Endothelial cell of umbilical vein (primary cell): ENCODE data around the gene MEGF11. TPM values are rescaled to one million over a fixed set of nuclear protein-coding genes. Genes with fewer than 3 reads are reported as not detected.

Experiments
- BruUV-seq: library from RNA; stranded (reverse); fragments of 400-500 nt; replicated peaks from 2 replicates; lab custom pipeline; 2021; lab: Mats Ljungman, UMichigan
- CTCF ChIA-PET: fragments of 300-600, 350-600 bp; sonication (Branson Sonifier 250); formaldehyde crosslinking; loops from one replicate; lab custom pipeline; 2021; ENCODE audit warnings: antibody characterized with exemption, inconsistent platforms; lab: Charles Lee
- POLR2A ChIA-PET: fragments of 300-600, 350-600 bp; sonication (Branson Sonifier 250); formaldehyde crosslinking; loops from one replicate; lab custom pipeline; 2021; ENCODE audit warnings: antibody characterized with exemption, inconsistent platforms; lab: Charles Lee
- DNase-seq: peaks from one replicate; pipeline ENCODE4 v3.0.0-alpha.2; 2011; ENCODE audit warnings: low read depth, low spot score
- FAIRE-seq: peaks from 2 replicates; lab custom pipeline; 2011; peaks lifted over from hg19 to GRCh38; lab: Jason Lieb, UNC
- H2AFZ ChIP-seq: 2 replicates; pipeline ENCODE4 v1.6.0; 2012; ENCODE audit warnings: low read depth, low read length, control low read depth, inconsistent platforms
- H3K27ac ChIP-seq: 2 replicates; pipeline ENCODE4 v1.5.1; 2011; ENCODE audit warnings: low read depth, mild to moderate bottlenecking, control low read depth, low read length, moderate library complexity; ENCODE audit not compliant: insufficient read depth
- H3K27me3 ChIP-seq, 2 experiments: 2 replicates each; pipeline versions ENCODE4 v1.6.0 to v1.6.1; 2011; ENCODE audit warnings: low read length in 2 of 2, mixed read lengths in 1 of 2; ENCODE audit not compliant: control insufficient read depth in 2 of 2, insufficient read depth in 2 of 2
- H3K36me3 ChIP-seq, 2 experiments: 2 replicates in 1 of 2; 3 replicates in 1 of 2; pipeline ENCODE4 v1.5.1; 2011; ENCODE audit warnings: low read length in 2 of 2, mild to moderate bottlenecking in 1 of 2, moderate library complexity in 1 of 2; ENCODE audit not compliant: control insufficient read depth in 2 of 2, insufficient read depth in 2 of 2; ENCODE audit errors: extremely low read depth in 1 of 2
- H3K4me1 ChIP-seq: 3 replicates; pipeline ENCODE4 v1.5.1; 2011; ENCODE audit warnings: mild to moderate bottlenecking, low read length; ENCODE audit not compliant: control insufficient read depth, insufficient read depth; ENCODE audit errors: extremely low read depth
- H3K4me2 ChIP-seq: 2 replicates; pipeline ENCODE4 v1.6.1; 2011; ENCODE audit warnings: low read length, control low read depth, mixed read lengths; ENCODE audit not compliant: insufficient read depth
- H3K4me3 ChIP-seq, 3 experiments: fragments of 200-600 bp in 1 of 3; sonication (generic), shearing (Covaris generic) in 1 of 3; replicated peaks in 1 of 3; 2 replicates each; pipeline ENCODE4 v1.5.1; 2011 to 2016; ENCODE audit warnings: control low read depth in 3 of 3, low read length in 3 of 3, mild to moderate bottlenecking in 2 of 3, inconsistent platforms in 1 of 3, low read depth in 1 of 3, moderate library complexity in 1 of 3; ENCODE audit not compliant: insufficient read depth in 1 of 3
- H3K79me2 ChIP-seq: 2 replicates; pipeline ENCODE4 v1.6.0; 2012; ENCODE audit warnings: low read length, inconsistent platforms; ENCODE audit not compliant: control insufficient read depth, insufficient read depth
- H3K9ac ChIP-seq: replicated peaks from 2 replicates; pipeline ENCODE3; 2011; ENCODE audit warnings: low read length, control low read depth; ENCODE audit not compliant: insufficient read depth; ENCODE audit errors: extremely low read depth
- H3K9me1 ChIP-seq: replicated peaks from 3 replicates; pipeline ENCODE4 v1.6.0; 2011; ENCODE audit warnings: mild to moderate bottlenecking, low read length; ENCODE audit not compliant: control insufficient read depth, insufficient read depth; ENCODE audit errors: extremely low read depth
- H3K9me3 ChIP-seq: replicated peaks from 2 replicates; pipeline ENCODE4 v1.5.1; 2012; ENCODE audit warnings: low read length, inconsistent platforms; ENCODE audit not compliant: control insufficient read depth, insufficient read depth
- H4K20me1 ChIP-seq: replicated peaks from 2 replicates; pipeline ENCODE3; 2011; ENCODE audit warnings: mild to moderate bottlenecking, low read length; ENCODE audit not compliant: control insufficient read depth, insufficient read depth; ENCODE audit errors: extremely low read depth
- CTCF ChIP-seq, 2 donors: IDR thresholded peaks; 1 replicate in 1 of 2; 2 replicates in 1 of 2; pipeline ENCODE4 v1.5.1; 2011; ENCODE audit warnings: low read length in 2 of 2, mild to moderate bottlenecking in 2 of 2, moderate library complexity in 2 of 2, control low read depth in 1 of 2, inconsistent platforms in 1 of 2, low read depth in 1 of 2; ENCODE audit not compliant: insufficient read depth in 1 of 2; ENCODE audit errors: extremely low read depth in 1 of 2
- EZH2 ChIP-seq: IDR thresholded peaks from 2 replicates; pipeline ENCODE4 v1.6.1; 2012; ENCODE audit warnings: borderline replicate concordance, low read depth, mild to moderate bottlenecking, moderate library complexity, low read length, inconsistent platforms; ENCODE audit not compliant: severe bottlenecking
- FOS ChIP-seq: IDR thresholded peaks from 2 replicates; pipeline ENCODE4 v1.6.1; 2011; ENCODE audit warnings: mild to moderate bottlenecking, low read length, moderate library complexity, borderline replicate concordance; ENCODE audit not compliant: insufficient read depth
- GATA2 ChIP-seq: IDR thresholded peaks from 2 replicates; pipeline ENCODE4 v1.7.0; 2011; ENCODE audit warnings: low read depth, mild to moderate bottlenecking, moderate library complexity, mixed read lengths, low read length; ENCODE audit not compliant: insufficient read length, insufficient read depth
- JUN ChIP-seq: IDR thresholded peaks from 2 replicates; pipeline ENCODE4 v1.6.1; 2011; ENCODE audit warnings: borderline replicate concordance, low read depth; ENCODE audit not compliant: insufficient read length, insufficient read depth
- MAX ChIP-seq: IDR thresholded peaks from 2 replicates; pipeline ENCODE4 v1.6.1; 2011; ENCODE audit not compliant: insufficient read depth, insufficient read length
- MYC ChIP-seq: IDR thresholded peaks from one replicate; pipeline ENCODE4 v1.6.1; 2011; ENCODE audit warnings: mild to moderate bottlenecking, low read depth, low read length
- POLR2A ChIP-seq: IDR thresholded peaks from 2 replicates; pipeline ENCODE4 v1.6.1; 2012; ENCODE audit warnings: low read depth, mild to moderate bottlenecking, control low read depth, low read length
- POLR2AphosphoS5 ChIP-seq: IDR thresholded peaks from 2 replicates; pipeline ENCODE4 v1.6.1; 2012; ENCODE audit warnings: low read depth, mild to moderate bottlenecking, control low read depth, low read length, moderate library complexity; ENCODE audit not compliant: insufficient read depth
- dilution Hi-C: fragments of 300-500 bp; cut with MboI; formaldehyde crosslinking; loops from one replicate; pipeline ENCODE4 v1.15.0; 2019; ENCODE audit warnings: low sequenced_read_pairs; ENCODE audit not compliant: extremely low pct_ligation_motif_present
- intact Hi-C: fragments of 100-400 bp; cut with micrococcal nuclease; formaldehyde crosslinking; loops from one replicate; pipeline ENCODE4 v1.10.0; 2022
- polyA plus RNA-seq, 4 experiments: library from polyadenylated mRNA; depleted of rRNA in 3 of 4; stranded (reverse) in 3 of 4; unstranded in 1 of 4; fragments of >200 nt; gene quantifications; 2 replicates each; pipeline versions ENCODE4 v1.2.1 to v1.2.3, GENCODE V29; 2011 to 2012; ENCODE audit warnings: missing spikeins in 1 of 4
- total RNA-seq: library from RNA; stranded (reverse); gene quantifications from 2 replicates; pipeline ENCODE4 v1.2.3, GENCODE V29; 2021

The MEGF11 gene
- total and polyA plus RNA-seq, 2 donors (not counting 3 experiments of a cell fraction or from before 2014, with no cell fraction given), result not detected

DNA sequence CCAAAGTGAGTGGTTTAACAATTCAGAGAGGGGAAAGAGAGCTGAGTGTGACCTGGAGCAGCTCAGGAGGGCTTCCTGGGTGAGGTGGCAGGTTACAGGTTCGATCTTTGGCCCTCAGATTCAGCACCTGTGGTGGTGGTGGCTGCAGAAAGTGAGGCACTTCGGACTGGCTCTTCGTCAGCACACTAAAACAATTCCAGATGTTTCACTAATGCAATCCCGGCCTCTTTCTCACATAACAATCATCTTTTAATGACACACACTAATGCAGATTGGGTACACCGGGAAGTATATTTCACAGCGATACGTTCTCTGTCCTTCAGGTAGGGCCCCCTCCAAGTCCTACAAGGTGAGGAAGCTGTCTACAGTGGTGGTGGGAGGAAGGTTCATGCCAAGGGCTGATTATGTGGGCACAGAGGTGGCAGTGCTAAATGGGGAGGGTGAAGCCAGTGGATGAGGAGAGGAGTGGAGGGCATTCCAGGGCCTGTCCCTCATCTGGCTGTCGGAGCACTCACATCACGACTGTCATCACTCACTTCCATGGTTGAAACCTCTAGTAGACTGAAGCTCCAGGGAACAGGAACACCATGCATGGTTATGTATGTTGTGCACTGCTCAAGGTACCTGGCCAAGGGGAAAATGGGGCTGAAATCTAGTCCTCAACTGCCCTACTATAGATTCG is 213.2 kb downstream of the MEGF11 start:
- H3K4me3 ChIP-seq, result no peak overlapping the region
- no peak for FAIRE-seq
- ChIA-PET POLR2A (no interaction called here), CTCF (interaction anchor here (0.5 kb wide), 1 partner anchor 56 kb away, joined by 3 read pairs; no protein-coding TSS in a partner anchor)
- H3K27me3 ChIP-seq, result peaks cover 19% of the 10 kb centered on the region in 2 experiments
- no peak overlapping the region for H2AFZ ChIP-seq
- TF ChIP-seq POLR2AphosphoS5, result no peak
- TF ChIP-seq GATA2, result no peak
- TF ChIP-seq MAX, result no peak
- TF ChIP-seq EZH2, result no peak
- TF ChIP-seq FOS, result no peak
- no peak for TF ChIP-seq CTCF (IDR thresholded peaks at IDR 0.05; ENCODE audit: extremely low read depth in 1 of 2, insufficient read depth in 1 of 2, low read depth in 1 of 2, low read length in 2 of 2)
- no peak for TF ChIP-seq MYC
- TF ChIP-seq JUN, result no peak
- no peak for TF ChIP-seq POLR2A
- no peaks in the 10 kb centered on the region for H3K9me1 ChIP-seq
- no peak overlapping the region for H3K27ac ChIP-seq
- H3K9me3 ChIP-seq, result no peaks in the 10 kb centered on the region
- no peak for DNase-seq
- no TSS peak for BruUV-seq
- H3K79me2 ChIP-seq, result no peaks in the 10 kb centered on the region
- H3K36me3 ChIP-seq, result no peaks in the 10 kb centered on the region
- dilution Hi-C loops, result no loop called here
- H4K20me1 ChIP-seq, result no peaks in the 10 kb centered on the region
- no peak overlapping the region for H3K9ac ChIP-seq
- intact Hi-C loops, result no loop called here
- no peak overlapping the region for H3K4me2 ChIP-seq
- no peaks in the 10 kb centered on the region for H3K4me1 ChIP-seq
